ENCODE data around the gene LOXL1.

- TF ChIP-seq, protein P1, sequence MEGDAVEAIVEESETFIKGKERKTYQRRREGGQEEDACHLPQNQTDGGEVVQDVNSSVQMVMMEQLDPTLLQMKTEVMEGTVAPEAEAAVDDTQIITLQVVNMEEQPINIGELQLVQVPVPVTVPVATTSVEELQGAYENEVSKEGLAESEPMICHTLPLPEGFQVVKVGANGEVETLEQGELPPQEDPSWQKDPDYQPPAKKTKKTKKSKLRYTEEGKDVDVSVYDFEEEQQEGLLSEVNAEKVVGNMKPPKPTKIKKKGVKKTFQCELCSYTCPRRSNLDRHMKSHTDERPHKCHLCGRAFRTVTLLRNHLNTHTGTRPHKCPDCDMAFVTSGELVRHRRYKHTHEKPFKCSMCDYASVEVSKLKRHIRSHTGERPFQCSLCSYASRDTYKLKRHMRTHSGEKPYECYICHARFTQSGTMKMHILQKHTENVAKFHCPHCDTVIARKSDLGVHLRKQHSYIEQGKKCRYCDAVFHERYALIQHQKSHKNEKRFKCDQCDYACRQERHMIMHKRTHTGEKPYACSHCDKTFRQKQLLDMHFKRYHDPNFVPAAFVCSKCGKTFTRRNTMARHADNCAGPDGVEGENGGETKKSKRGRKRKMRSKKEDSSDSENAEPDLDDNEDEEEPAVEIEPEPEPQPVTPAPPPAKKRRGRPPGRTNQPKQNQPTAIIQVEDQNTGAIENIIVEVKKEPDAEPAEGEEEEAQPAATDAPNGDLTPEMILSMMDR (IDR thresholded peaks at IDR 0.05) = peak in 5 of 6 experiments; percentile 42 to 70 (median 67)
- TF ChIP-seq POLR2A (IDR thresholded peaks at IDR 0.05) = no peak
These were observed 24.7 kb downstream of the LOXL1 start for GRCh38 chr15:73950831-73951561.

Data from Peyer's patch (tissue), 4 donors.